CD4-positive, alpha-beta T cell (primary cell): ENCODE data around the gene CRIP2. TPM values are rescaled to one million over a fixed set of nuclear protein-coding genes. Genes with fewer than 3 reads are reported as not detected.

Source experiments
- ATAC-seq: fragments of 200-7000 bp; cut with Tn5 transposase; one replicate; pipeline ENCODE4 v1.10.0; 2022; ENCODE audit warnings: mild to moderate bottlenecking; ENCODE audit not compliant: poor library complexity
- CTCF ChIA-PET: fragments of 350-600 bp; sonication (Branson Sonifier 250); formaldehyde crosslinking; loops from one replicate; lab custom pipeline; 2021; ENCODE audit warnings: antibody characterized with exemption, inconsistent platforms; lab: Charles Lee
- POLR2A ChIA-PET: fragments of 350-600 bp; sonication (Branson Sonifier 250); formaldehyde crosslinking; loops from one replicate; lab custom pipeline; 2021; ENCODE audit warnings: antibody characterized with exemption, inconsistent platforms; lab: Charles Lee
- DNase-seq, 14 experiments: peaks; one replicate each; pipeline ENCODE4 v3.0.0-alpha.2; 2013 to 2020; ENCODE audit warnings: mixed read lengths in 2 of 14
- H3K27ac ChIP-seq, 2 donors: one replicate each; pipeline versions ENCODE4 v1.5.1 to v1.7.0; 2013; ENCODE audit warnings: low read length in 2 of 2, low read depth in 1 of 2, mild to moderate bottlenecking in 1 of 2
- H3K27me3 ChIP-seq, 2 experiments: 1 replicate in 1 of 2; 2 replicates in 1 of 2; pipeline versions ENCODE4 v1.6.1 to v1.7.0; 2013; ENCODE audit warnings: low read length in 2 of 2, control low read depth in 1 of 2, mild to moderate bottlenecking in 1 of 2, moderate library complexity in 1 of 2; ENCODE audit not compliant: insufficient read depth in 2 of 2, control insufficient read depth in 1 of 2
- H3K36me3 ChIP-seq: one replicate; pipeline ENCODE4 v1.6.1; 2013; ENCODE audit warnings: low read length, control low read depth; ENCODE audit not compliant: insufficient read depth
- H3K4me1 ChIP-seq: one replicate; pipeline ENCODE4 v1.6.1; 2013; ENCODE audit warnings: low read length, control low read depth; ENCODE audit not compliant: insufficient read depth
- H3K4me3 ChIP-seq: one replicate; pipeline ENCODE4 v1.5.1; 2013; ENCODE audit warnings: mild to moderate bottlenecking, low read length, moderate library complexity
- H3K9me3 ChIP-seq, 2 experiments: 1 replicate in 1 of 2; 2 replicates in 1 of 2; pipeline versions ENCODE4 v1.6.1 to v1.7.0; 2013; ENCODE audit warnings: low read length in 2 of 2, mild to moderate bottlenecking in 2 of 2, control low read depth in 1 of 2, moderate library complexity in 1 of 2; ENCODE audit not compliant: control insufficient read depth in 1 of 2, insufficient read depth in 1 of 2
- H3K27ac Mint-ChIP-seq: one replicate; pipeline ENCODE4 v1.8.0; 2020; ENCODE audit warnings: mixed read lengths
- H3K27me3 Mint-ChIP-seq: one replicate; pipeline ENCODE4 v1.8.0; 2021; ENCODE audit warnings: mixed read lengths
- H3K36me3 Mint-ChIP-seq: one replicate; pipeline ENCODE4 v1.8.0; 2021; ENCODE audit warnings: low read depth, mixed read lengths
- H3K4me1 Mint-ChIP-seq: one replicate; pipeline ENCODE4 v1.8.0; 2021; ENCODE audit warnings: low read depth, mixed read lengths
- H3K4me3 Mint-ChIP-seq: one replicate; pipeline ENCODE4 v1.8.0; 2020; ENCODE audit warnings: mild to moderate bottlenecking, mixed read lengths
- H3K9me3 Mint-ChIP-seq: one replicate; pipeline ENCODE4 v1.8.0; 2020; ENCODE audit warnings: mixed read lengths
- CTCF ChIP-seq: fragments of 200-600 bp; IDR thresholded peaks from one replicate; pipeline ENCODE4 v1.8.0; 2022; ENCODE audit warnings: antibody characterized with exemption, mild to moderate bottlenecking
- intact Hi-C, 2 experiments: fragments of 100-400 bp; cut with DNase I in 1 of 2; cut with micrococcal nuclease in 1 of 2; formaldehyde crosslinking; loops; one replicate each; pipeline versions ENCODE4 v1.15.1 to v1.9.0; 2023 to 2025; cut with DNase I, micrococcal nuclease
- total RNA-seq, 174 experiments: library from RNA in 2 of 174; stranded (reverse) in 2 of 174; gene quantifications; one replicate each; pipeline ENCODE4 v1.2.3 and lab custom pipeline; 2021 to 2026

The CRIP2 gene
- total RNA-seq, 2 experiments from 2014 or later, result 62.5 to 68.3 TPM

GRCh38 chr14:105500036-105500725, 25.6 kb downstream of the CRIP2 start:
- Mint-ChIP-seq H3K27ac (peak overlapping the region; percentile 17), H3K9me3 (no peaks in the 10 kb centered on the region), H3K4me3 (no peak overlapping the region), H3K36me3 (no peaks in the 10 kb centered on the region), H3K4me1 (no peaks in the 10 kb centered on the region), H3K27me3 (no peaks in the 10 kb centered on the region)
- Histone ChIP-seq H3K4me3 (no peak overlapping the region), H3K4me1 (no peaks in the 10 kb centered on the region), H3K9me3 (no peaks in the 10 kb centered on the region), H3K36me3 (peaks cover 9% of the 10 kb centered on the region), H3K27me3 (no peaks in the 10 kb centered on the region), H3K27ac (no peak overlapping the region)
- ChIA-PET POLR2A (no interaction called here), CTCF (interaction anchor here (2.0 kb wide), 1 partner anchor 10 kb away, joined by 6 read pairs; the partner anchor contains the start of gene TEDC1)
- DNase-seq (peak in 1 of 14 experiments; percentile 42), ATAC-seq (no peak)
- no peak for TF ChIP-seq CTCF
- intact Hi-C loops, result no loop called here

GRCh38 chr14:105500726-105501101, 26.1 kb downstream of the CRIP2 start:
- no peak for TF ChIP-seq CTCF
- ATAC-seq, result no peak
- no peak overlapping the region for H3K4me3 Mint-ChIP-seq
- H3K27ac Mint-ChIP-seq, result peak overlapping the region; percentile 17
- no peaks in the 10 kb centered on the region for H3K27me3 Mint-ChIP-seq
- H3K9me3 Mint-ChIP-seq, result no peaks in the 10 kb centered on the region
- H3K36me3 Mint-ChIP-seq, result no peaks in the 10 kb centered on the region
- ChIA-PET CTCF (interaction anchor here (2.0 kb wide), 1 partner anchor 10 kb away, joined by 6 read pairs; the partner anchor contains the start of gene TEDC1), POLR2A (no interaction called here)
- no peak overlapping the region for H3K4me3 ChIP-seq
- H3K4me1 ChIP-seq, result no peaks in the 10 kb centered on the region
- H3K9me3 ChIP-seq, result no peaks in the 10 kb centered on the region
- H3K27me3 ChIP-seq, result no peaks in the 10 kb centered on the region
- H3K36me3 ChIP-seq, result peaks cover 9% of the 10 kb centered on the region
- no peaks in the 10 kb centered on the region for H3K4me1 Mint-ChIP-seq
- peak in 1 of 14 experiments; percentile 38 for DNase-seq
- no peak overlapping the region for H3K27ac ChIP-seq
- intact Hi-C loops, result no loop called here

- ATAC-seq, result no peak
- Mint-ChIP-seq H3K4me1 (no peaks in the 10 kb centered on the region), H3K27ac (peak overlapping the region; percentile 65), H3K36me3 (no peaks in the 10 kb centered on the region), H3K4me3 (no peak overlapping the region), H3K27me3 (no peaks in the 10 kb centered on the region), H3K9me3 (no peaks in the 10 kb centered on the region)
- H3K27ac ChIP-seq, result no peak overlapping the region
- no peaks in the 10 kb centered on the region for H3K9me3 ChIP-seq
- no peaks in the 10 kb centered on the region for H3K27me3 ChIP-seq
- ChIA-PET CTCF (interaction anchor here (1.7 to 2.0 kb wide), 2 partner anchors 11 to 21 kb away, joined by 5 to 6 read pairs; partner anchors contain the start of gene TEDC1), POLR2A (no interaction called here)
- TF ChIP-seq CTCF, result no peak
- no peak overlapping the region for H3K4me3 ChIP-seq
- intact Hi-C loops, result no loop called here
- H3K4me1 ChIP-seq, result no peaks in the 10 kb centered on the region
- peaks cover 9% of the 10 kb centered on the region for H3K36me3 ChIP-seq
- peak in 1 of 14 experiments; percentile 53 for DNase-seq
Measured at GRCh38 chr14:105501504-105502291, 27.1 kb downstream of the CRIP2 start.
